Medulla oblongata (tissue), 1 donor: ENCODE measurements around the gene ZNF783.
"Not testable (repeated sequence)": the region's sequence is repeated elsewhere in the genome, so short reads cannot be mapped to it uniquely, and the experiment has no call there.

Experiments used
- DNase-seq: peaks from one replicate; pipeline ENCODE4 v3.0.0-alpha.2; 2015; ENCODE audit errors: extremely low spot score

The ZNF783 gene

DNA sequence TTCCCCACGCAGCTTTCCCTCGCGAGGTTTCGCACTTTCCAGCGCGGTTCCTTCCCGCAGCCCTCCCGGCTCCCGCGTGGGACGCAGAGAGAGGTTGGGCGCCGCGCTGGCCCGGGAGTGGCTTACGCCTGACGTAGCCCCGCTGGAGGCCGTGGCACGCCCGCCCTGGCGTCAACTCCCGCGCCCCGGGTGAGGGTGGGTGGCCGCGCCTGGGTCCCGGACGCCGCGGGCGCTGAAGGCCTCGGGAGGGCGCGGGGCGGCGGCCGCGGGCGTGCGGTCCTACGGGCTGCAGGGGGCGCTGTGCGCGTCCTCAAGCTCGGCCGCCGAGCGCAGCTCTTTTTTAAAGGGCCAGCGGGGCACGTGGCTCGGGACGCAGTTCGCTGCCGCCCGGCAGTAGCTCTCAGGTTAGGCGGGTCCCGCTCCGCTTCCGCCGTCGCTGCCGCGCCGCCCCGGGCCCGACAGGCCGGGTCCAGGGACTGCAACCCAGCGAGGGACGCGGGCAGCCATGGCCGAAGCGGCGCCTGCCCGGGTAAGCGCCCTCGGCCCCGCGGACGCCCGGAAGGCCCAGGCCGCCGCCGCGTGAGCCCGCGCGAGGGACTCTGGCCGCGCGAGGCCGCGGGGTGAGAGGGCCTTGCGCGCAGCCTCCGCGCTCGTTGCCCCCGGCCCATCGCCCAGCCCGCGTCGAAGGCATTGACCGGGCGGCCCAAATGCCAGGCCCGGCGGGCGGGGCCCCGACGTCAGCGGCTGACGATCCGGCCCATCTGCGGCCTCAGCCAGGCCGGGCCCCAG is at the start of gene ZNF783:
ZNF783 (plus strand) TSS at position 368 of the 789 bp plus-strand sequence; CDS start at position 506, 138 bp downstream.
- peak; percentile 91 for DNase-seq

DNA sequence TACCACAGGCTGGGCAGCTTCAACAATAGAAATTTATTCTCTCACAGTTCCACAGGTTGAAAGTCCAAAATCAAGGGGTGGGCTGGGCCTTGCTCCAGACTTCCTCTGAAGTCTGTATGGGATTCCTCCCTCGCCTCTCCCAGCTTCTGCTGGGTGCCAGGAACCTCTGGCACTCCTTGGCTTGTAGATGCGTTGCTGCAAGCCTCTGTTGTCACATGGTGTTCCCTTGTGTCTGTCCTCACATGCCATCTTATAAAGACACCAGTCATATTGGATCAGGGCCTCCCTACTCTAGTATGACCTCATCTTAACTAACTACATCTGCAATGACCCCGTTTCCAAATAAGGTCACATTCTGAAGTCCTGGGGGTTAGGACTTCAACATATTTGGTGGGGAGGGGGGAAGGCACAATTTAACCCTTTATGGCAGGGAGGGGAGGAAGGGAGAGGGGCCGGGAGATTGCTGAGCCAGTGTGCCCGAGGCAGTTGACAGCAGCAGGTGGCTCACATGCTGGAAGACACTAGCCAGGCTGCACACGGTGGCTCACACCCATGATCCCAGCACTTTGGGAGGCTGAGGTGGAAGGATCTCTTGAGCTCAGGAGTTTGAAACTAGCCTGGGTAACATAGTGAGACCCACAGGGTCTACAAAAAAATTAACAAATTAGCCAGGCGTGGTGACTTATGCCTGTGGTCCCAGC is 47.8 kb upstream of the ZNF783 start:
- peak; percentile 11 for DNase-seq

- no peak for DNase-seq
These were observed 45.6 kb upstream of the ZNF783 start for GRCh38 chr7:149216402-149216801.

DNA sequence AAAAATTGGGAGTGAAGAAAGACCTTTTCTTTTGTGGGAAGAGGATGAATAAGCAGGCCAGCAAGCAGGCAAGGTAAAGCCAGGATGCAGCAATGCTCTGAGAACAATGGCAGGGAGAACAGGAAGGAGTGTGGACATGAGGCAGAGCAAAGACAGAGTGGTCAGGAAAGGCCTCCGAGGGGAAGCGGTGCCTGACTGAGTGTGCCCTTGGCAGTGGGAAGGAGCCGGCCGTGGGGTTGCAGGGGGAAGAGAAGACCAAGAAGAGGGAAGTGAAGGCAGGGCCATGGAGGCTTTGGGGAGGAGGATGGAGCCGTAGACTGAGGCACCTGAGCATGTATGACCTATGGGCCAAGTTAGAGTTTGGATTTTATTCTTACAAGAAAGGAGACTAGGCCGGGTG is 44.4 kb upstream of the ZNF783 start:
- no peak for DNase-seq

DNA sequence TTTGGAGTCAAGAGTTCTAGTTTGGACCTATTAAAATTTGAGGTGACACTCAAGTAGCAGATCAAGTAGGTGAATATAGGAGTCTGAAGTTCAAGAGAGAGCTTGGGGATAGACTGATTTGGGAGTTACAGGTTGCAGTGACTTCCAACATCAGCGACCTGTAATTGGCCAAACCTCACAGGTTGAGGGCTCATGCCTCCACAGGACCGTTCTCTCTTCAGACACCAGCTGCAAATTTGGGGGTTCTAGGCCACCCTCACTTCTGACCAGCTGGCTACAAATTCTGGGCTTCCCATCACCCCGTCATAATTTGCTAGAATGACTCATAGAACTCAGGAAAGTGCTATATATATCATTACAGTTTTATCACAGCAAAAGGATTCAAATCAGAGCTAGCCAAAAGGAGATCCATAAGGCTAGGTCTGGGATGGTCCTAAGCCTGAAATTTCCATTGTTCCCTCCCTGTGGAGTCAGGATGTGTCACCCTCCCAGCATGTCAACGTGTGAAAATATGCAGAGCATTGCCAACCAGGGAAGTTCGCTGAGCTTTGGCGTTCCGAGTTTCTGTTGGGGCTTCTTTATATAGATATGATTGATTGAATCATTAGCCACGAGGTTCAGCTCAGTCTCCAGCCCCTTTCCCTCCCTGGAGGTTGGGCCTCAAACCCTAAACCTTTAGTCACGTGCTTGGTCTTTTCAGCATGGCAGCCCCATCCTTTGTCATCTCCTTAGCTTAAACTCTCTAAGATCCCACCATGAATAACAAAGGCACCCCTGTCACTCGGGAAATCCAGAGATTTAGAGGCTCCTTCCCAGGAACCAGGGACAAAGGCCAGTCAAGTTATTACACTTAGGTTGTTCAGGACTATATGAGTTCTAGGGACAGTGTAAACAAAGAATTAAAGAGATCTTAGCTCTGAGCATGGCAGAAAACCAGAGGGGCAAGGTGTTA is 43.3 kb upstream of the ZNF783 start:
- DNase-seq: no peak

DNA sequence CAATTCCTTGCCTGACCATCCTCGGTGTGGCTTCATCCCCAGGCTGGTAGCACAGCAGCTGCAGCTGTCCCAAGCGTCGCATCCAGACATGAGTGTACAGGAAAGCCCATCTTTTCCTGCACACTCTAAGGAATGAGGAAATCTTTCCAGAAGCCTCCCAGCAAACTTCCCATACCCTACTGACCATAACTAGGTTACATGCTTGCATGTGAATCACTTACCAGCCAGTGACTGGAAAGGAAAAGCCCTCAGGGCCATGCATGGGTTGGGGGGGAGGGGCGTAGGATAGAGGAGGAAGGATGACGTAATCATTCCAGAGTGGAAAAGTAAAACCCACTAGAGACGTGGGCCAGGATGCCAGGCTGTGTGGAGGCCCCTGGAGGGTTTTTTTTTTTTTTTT is 41.5 kb upstream of the ZNF783 start:
- no peak for DNase-seq

DNA sequence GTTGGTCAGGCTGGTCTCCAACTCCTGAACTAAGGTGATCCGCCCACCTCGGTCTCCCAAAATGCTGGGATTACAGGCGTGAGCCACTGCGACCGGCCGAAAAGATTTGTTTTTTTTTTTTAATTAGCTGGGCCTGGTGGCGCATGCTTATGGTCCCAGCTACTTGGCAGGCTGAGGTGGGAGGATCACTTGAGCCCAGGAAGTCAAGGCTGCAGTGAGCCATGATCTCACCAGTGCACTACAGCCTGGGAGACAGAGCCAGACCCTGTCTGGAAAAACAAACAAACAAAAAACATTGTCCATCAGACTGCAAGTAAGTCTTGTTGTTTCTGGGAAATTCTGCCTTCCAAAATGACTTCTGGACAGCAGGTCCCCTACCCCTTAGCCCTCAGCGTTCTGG is 38.8 kb upstream of the ZNF783 start:
- peak; percentile 9 for DNase-seq

GRCh38 chr7:149223761-149224160 is 38.2 kb upstream of the ZNF783 start:
- no peak for DNase-seq

- no peak for DNase-seq
These were observed 37.6 kb upstream of the ZNF783 start for GRCh38 chr7:149224352-149224751.

DNA sequence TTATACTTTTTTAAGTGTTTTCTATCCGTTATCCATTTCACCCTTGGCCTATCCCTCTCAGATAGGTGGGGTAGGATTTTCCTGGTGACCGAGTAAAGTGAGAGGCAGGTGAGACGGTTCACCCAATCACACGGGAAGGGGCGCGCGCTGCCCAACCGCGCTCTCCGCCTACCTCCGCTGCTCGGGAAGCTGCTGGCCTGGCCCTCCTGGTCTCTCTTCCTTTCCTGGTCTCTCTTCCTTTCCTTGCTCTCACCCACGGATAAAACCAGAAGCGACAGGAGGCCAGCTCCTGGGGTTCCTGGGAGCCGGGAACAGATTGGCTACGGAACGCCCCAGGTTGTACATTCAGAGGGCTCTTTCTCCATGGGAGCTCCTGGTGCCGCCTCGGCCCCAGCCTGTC is 36.9 kb upstream of the ZNF783 start:
- no peak for DNase-seq

- no peak for DNase-seq
These were observed 36.3 kb upstream of the ZNF783 start for GRCh38 chr7:149225656-149226055.

GRCh38 chr7:149226366-149226765 is 35.6 kb upstream of the ZNF783 start:
- not testable (repeated sequence) for DNase-seq

- DNase-seq: no peak
These were observed 35.0 kb upstream of the ZNF783 start for GRCh38 chr7:149226840-149227494.

DNA sequence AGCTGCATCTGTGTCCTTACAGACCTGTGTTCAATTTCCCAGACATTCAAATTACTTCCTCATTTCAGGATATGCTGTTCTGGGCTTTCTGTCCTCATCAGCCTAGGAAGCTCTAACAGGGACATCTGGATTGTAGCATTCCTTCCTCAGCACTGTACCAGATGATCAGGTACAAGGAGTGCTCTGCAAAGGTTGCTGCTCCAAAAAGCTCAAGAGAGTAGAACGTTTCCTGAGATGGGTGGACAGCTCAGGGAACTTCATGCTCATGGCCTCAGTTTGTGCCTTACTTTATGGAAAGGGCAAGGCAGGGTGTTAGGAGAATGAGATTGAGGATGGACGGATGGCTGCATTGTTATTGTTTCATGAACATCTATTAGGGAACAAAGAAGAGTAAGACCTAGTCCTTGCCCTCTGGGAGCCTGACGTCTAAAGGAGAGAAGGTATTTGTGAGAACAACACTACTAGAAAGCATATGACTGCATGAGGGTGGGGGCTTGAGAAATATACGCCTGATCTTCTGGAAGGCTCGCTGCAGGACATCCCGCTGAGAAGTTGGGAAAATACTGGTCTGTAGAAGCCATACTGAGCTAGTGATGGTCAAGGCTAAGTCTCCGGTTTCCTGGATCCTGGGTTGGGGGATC is 33.0 kb upstream of the ZNF783 start:
- DNase-seq: no peak

- DNase-seq: no peak
These were observed 32.5 kb upstream of the ZNF783 start for GRCh38 chr7:149229526-149229925.

GRCh38 chr7:149232362-149232761 is 29.6 kb upstream of the ZNF783 start:
- no peak for DNase-seq

- DNase-seq: not testable (repeated sequence)
These were observed 28.3 kb upstream of the ZNF783 start for GRCh38 chr7:149233655-149234204.

GRCh38 chr7:149237502-149237901 is 24.5 kb upstream of the ZNF783 start:
- DNase-seq: no peak

- DNase-seq: no peak
These were observed 23.9 kb upstream of the ZNF783 start for GRCh38 chr7:149238051-149238450.

DNA sequence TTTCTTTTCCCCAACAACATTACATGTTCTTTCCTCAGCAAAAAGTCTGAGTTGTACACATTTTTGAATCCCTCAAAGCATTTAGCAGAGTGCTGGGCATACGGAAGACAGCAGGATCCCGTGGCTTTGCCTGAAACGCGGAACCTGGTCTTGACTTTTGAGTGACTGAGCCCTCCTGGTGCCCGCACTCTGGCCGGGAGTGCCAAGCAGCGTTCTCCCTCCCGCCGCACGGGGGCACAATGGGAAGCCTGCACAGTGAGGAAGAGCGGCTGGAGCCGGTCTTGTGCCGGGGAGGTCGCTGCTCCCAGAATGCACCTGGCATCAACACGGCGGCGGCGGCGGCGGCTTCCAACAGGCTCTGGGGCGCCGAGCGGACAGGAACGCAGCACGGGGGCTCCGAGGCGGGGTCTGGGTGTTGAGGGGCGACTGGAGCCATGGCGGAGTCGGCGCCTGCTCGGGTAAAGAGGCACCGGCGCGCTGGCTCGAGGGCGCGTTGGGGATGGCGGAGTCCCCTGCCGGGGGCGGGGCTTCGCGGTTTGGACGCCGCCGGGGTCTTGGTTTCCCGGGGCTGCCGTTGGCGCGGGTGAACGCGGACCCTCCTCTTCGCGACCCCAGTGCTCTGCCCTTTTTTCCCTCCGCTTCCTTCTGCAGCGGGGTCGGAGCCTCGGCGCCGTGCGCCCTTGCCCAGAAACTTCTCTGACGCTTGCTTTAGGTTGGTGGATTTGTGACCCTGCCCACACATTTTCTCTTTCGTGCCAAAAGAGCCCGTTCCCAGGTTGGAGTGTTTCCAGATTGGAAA is 22.5 kb upstream of the ZNF783 start, which contains the start of gene ZNF212:
ZNF212 (plus strand) TSS at position 307 of the 799 bp plus-strand sequence; CDS start at position 435, 128 bp downstream.
- peak; percentile 96 for DNase-seq
